ENCODE data around the gene SLC35D1.

SLC35D1 gene

DNA sequence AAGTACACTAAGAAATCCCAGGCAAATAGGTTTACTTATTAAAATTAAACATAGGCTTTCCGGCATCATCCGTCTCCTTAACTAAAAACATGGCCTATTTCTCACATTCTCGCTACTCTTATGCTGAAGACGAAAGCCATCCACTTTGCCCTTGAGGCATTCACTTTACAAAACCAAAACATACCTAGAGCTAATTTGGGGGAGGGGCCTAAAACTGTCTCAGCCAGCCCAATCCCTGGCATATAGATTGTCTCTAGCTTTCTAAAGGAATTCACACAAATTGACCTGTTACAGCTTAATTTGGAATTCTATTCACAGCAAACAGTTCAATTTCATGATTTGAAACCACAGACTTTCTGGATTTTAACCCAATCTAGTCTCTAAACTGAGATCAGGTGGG, 34.8 kb downstream of the SLC35D1 start:
- no peak overlapping the region for H3K4me3 ChIP-seq (ENCODE audit: control insufficient read depth, low read depth, low read length)
- TF ChIP-seq, protein P1, sequence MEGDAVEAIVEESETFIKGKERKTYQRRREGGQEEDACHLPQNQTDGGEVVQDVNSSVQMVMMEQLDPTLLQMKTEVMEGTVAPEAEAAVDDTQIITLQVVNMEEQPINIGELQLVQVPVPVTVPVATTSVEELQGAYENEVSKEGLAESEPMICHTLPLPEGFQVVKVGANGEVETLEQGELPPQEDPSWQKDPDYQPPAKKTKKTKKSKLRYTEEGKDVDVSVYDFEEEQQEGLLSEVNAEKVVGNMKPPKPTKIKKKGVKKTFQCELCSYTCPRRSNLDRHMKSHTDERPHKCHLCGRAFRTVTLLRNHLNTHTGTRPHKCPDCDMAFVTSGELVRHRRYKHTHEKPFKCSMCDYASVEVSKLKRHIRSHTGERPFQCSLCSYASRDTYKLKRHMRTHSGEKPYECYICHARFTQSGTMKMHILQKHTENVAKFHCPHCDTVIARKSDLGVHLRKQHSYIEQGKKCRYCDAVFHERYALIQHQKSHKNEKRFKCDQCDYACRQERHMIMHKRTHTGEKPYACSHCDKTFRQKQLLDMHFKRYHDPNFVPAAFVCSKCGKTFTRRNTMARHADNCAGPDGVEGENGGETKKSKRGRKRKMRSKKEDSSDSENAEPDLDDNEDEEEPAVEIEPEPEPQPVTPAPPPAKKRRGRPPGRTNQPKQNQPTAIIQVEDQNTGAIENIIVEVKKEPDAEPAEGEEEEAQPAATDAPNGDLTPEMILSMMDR (conservative IDR thresholded peaks at IDR 0.05; ENCODE audit: control insufficient read depth, insufficient read depth, low read depth, low read length), result no peak
- no peak for DNase-seq (ENCODE audit: low read depth)

DNA sequence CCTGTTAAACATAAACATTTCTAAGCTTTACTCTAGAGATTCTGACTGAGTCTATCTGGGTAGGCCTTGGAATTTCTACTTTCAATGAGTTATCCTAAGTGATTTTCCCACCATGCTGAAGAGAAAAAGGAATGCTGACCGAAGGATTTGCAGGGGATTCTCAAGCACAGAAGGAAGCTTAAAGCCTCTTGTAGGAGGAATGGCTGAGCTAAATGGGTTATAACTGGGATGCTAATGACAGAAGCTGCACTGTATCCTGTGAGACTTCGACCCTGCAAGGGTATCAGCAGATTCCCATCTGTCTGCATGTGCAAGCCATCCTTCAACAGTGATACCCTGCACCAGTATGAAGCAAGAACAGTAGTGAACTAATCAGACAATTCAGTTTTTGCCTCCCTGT, 35.4 kb downstream of the SLC35D1 start:
- TF ChIP-seq, protein P1 (conservative IDR thresholded peaks at IDR 0.05; ENCODE audit: control insufficient read depth, insufficient read depth, low read depth, low read length), result no peak
- no peak for DNase-seq (ENCODE audit: low read depth)
- H3K4me3 ChIP-seq (ENCODE audit: control insufficient read depth, low read depth, low read length), result no peak overlapping the region

DNA sequence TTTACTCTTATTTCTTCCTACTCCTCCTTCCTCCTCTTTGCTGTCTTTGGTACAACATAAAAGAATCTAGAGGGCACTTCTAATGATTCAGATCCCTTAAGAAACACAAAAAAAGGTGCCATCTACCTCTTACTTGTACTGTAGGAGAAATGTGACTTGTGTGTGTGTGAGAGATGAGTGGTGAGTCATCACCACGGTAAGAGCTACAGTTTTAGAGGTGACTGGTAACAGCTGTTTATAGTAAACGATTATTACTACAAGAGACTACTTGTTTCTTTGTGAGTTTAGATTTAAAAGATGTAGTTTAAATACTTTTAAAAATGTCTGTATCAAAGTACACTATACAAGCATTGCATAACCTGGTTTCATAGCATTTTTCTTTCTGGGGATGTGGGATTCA, 40.4 kb downstream of the SLC35D1 start:
- TF ChIP-seq, protein P1 (conservative IDR thresholded peaks at IDR 0.05; ENCODE audit: control insufficient read depth, insufficient read depth, low read depth, low read length), result no peak
- DNase-seq (ENCODE audit: low read depth), result peak; percentile 67
- no peak overlapping the region for H3K4me3 ChIP-seq (ENCODE audit: control insufficient read depth, low read depth, low read length)

DNA sequence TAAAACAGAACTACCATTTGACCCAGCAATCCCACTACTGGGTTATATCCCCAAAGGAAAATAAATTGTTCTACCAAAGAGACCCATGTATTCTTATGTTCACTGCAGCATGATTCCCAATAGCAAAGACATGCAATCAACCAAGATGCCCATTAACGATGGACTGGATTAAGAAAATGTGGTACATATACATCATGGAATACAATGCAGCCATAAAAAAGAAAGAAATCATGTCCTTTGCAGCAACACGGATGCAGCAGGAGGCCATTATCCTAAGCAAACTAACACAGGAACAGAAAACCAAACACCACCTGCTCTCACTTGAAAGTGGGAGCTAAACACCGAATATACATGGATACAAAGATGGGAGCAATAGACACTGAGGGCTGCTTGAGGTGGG, 44.2 kb downstream of the SLC35D1 start:
- DNase-seq (ENCODE audit: low read depth), result no peak
- TF ChIP-seq, protein P1 (conservative IDR thresholded peaks at IDR 0.05; ENCODE audit: control insufficient read depth, insufficient read depth, low read depth, low read length), result no peak
- no peak overlapping the region for H3K4me3 ChIP-seq (ENCODE audit: control insufficient read depth, low read depth, low read length)

DNA sequence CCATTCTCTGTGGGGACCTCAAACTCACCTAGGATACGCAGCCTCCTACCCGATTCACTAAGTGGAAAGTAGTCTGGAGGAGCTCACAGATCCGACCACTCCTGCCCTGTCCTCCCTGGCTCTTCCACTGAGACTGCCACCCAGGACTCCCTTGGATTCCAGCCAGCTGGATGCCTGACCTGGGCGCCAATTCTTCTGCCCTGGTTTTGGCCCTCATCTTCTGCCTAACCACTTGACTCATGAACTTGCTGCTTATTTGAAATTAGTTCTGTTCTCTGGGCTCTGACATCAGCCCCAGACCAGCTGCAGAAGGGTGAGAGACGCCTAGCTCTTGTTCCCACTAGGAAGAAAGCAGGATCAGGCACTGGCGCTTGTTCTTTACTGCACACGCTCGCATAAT, 48.9 kb downstream of the SLC35D1 start:
- H3K4me3 ChIP-seq (ENCODE audit: control insufficient read depth, low read depth, low read length), result no peak overlapping the region
- DNase-seq (ENCODE audit: low read depth), result no peak
- TF ChIP-seq, protein P1 (conservative IDR thresholded peaks at IDR 0.05; ENCODE audit: control insufficient read depth, insufficient read depth, low read depth, low read length), result no peak

DNA sequence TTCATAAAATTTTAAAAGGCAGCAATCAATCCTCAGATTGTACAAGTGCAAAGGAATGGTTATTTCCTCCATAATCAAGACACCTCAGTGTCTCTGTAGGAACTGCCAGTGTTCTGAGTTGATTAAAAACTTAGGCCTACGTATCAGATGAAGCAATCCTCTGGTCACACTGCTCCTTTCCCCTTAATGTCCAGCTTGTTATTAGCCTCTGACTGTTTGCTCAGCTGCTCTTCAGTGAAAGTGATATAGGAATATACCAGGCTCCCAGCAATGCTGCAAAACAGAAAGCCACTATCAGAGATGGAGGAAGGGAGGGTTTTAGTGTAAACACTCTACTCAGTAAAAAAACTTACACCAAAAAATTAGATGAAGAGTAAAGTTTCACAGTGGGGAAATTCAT, 49.8 kb downstream of the SLC35D1 start:
- no peak overlapping the region for H3K4me3 ChIP-seq (ENCODE audit: control insufficient read depth, low read depth, low read length)
- DNase-seq (ENCODE audit: low read depth), result no peak
- TF ChIP-seq, protein P1 (conservative IDR thresholded peaks at IDR 0.05; ENCODE audit: control insufficient read depth, insufficient read depth, low read depth, low read length), result no peak
